Naive thymus-derived CD4-positive, alpha-beta T cell (primary cell): ENCODE results near the gene LINC01488. TPM values are rescaled to one million over a fixed set of nuclear protein-coding genes. Genes with fewer than 3 reads are reported as not detected.

Experiments
- ATAC-seq: fragments of 150-1000 bp; cut with Tn5 transposase; 2 replicates; pipeline ENCODE4 v1.10.0; 2021; ENCODE audit warnings: mild to moderate bottlenecking, moderate library complexity
- CTCF ChIA-PET: fragments of 350-600 bp; sonication (Branson Sonifier 250); formaldehyde crosslinking; loops from one replicate; lab custom pipeline; 2021; ENCODE audit warnings: antibody characterized with exemption; lab: Charles Lee
- POLR2A ChIA-PET: fragments of 350-600 bp; sonication (Branson Sonifier 250); formaldehyde crosslinking; loops from one replicate; lab custom pipeline; 2021; ENCODE audit warnings: antibody characterized with exemption, inconsistent platforms; lab: Charles Lee
- DNase-seq, 9 donors: peaks; one replicate each; pipeline versions ENCODE4 v3.0.0 to v3.0.0-alpha.2; 2020 to 2022; ENCODE audit warnings: mixed read lengths in 1 of 9
- H3K27ac ChIP-seq: one replicate; pipeline ENCODE4 v1.7.0; 2013; ENCODE audit warnings: mild to moderate bottlenecking, low read depth, low read length, moderate library complexity
- H3K27me3 ChIP-seq, 2 donors: one replicate each; pipeline ENCODE4 v1.7.0; 2013; ENCODE audit warnings: low read length in 2 of 2, mild to moderate bottlenecking in 2 of 2, moderate library complexity in 2 of 2; ENCODE audit not compliant: control insufficient read depth in 2 of 2, insufficient read depth in 2 of 2
- H3K36me3 ChIP-seq, 3 experiments: 1 replicate in 2 of 3; 2 replicates in 1 of 3; pipeline ENCODE4 v1.7.0; 2013; ENCODE audit warnings: low read length in 3 of 3, mild to moderate bottlenecking in 3 of 3, moderate library complexity in 1 of 3; ENCODE audit not compliant: insufficient read depth in 3 of 3, control insufficient read depth in 2 of 3
- H3K4me1 ChIP-seq, 2 donors: one replicate each; pipeline ENCODE4 v1.7.0; 2013; ENCODE audit warnings: low read length in 2 of 2, mild to moderate bottlenecking in 2 of 2, moderate library complexity in 1 of 2; ENCODE audit not compliant: control insufficient read depth in 2 of 2, insufficient read depth in 2 of 2
- H3K4me3 ChIP-seq: 2 replicates; pipeline ENCODE4 v1.7.0; 2013; ENCODE audit warnings: mild to moderate bottlenecking, low read length
- H3K9me3 ChIP-seq, 3 experiments: 1 replicate in 2 of 3; 2 replicates in 1 of 3; pipeline ENCODE4 v1.7.0; 2013; ENCODE audit warnings: low read length in 3 of 3; ENCODE audit not compliant: control insufficient read depth in 2 of 3
- H3K27ac Mint-ChIP-seq, 9 donors: one replicate each; pipeline ENCODE4 v1.8.0; 2020 to 2022; ENCODE audit warnings: mixed read lengths in 9 of 9, mild to moderate bottlenecking in 8 of 9, moderate library complexity in 5 of 9, inconsistent platforms in 2 of 9
- H3K27me3 Mint-ChIP-seq, 5 donors: one replicate each; pipeline ENCODE4 v1.8.0; 2021 to 2022; ENCODE audit warnings: mixed read lengths in 5 of 5, mild to moderate bottlenecking in 1 of 5
- H3K36me3 Mint-ChIP-seq, 5 donors: one replicate each; pipeline ENCODE4 v1.8.0; 2020 to 2022; ENCODE audit warnings: mixed read lengths in 5 of 5, mild to moderate bottlenecking in 3 of 5, inconsistent platforms in 1 of 5
- H3K4me1 Mint-ChIP-seq, 7 donors: one replicate each; pipeline ENCODE4 v1.8.0; 2020 to 2022; ENCODE audit warnings: mixed read lengths in 7 of 7, mild to moderate bottlenecking in 3 of 7, inconsistent platforms in 1 of 7
- H3K4me3 Mint-ChIP-seq, 10 donors: one replicate each; pipeline ENCODE4 v1.8.0; 2020 to 2022; ENCODE audit warnings: mild to moderate bottlenecking in 10 of 10, mixed read lengths in 10 of 10, moderate library complexity in 6 of 10, inconsistent platforms in 2 of 10
- H3K9me3 Mint-ChIP-seq, 11 donors: one replicate each; pipeline ENCODE4 v1.8.0; 2020 to 2022; ENCODE audit warnings: mixed read lengths in 11 of 11, mild to moderate bottlenecking in 4 of 11, inconsistent platforms in 1 of 11, moderate library complexity in 1 of 11
- intact Hi-C, 2 donors: fragments of 100-400 bp; cut with micrococcal nuclease; formaldehyde crosslinking; loops; one replicate each; pipeline ENCODE4 v1.15.1; 2023
- polyA plus RNA-seq, 2 donors: library from polyadenylated mRNA; unstranded; fragments of 300-500 nt; fragmentation: Illumina TruSeq; gene quantifications; one replicate each; pipeline ENCODE4 v1.2.3, GENCODE V29; 2021
- total RNA-seq, 6 experiments: library from RNA in 5 of 6; stranded (reverse) in 5 of 6; gene quantifications; 1 replicate in 5 of 6; 2 replicates in 1 of 6; pipeline ENCODE4 v1.2.3 and lab custom pipeline; 2021 to 2026

The LINC01488 gene
- total and polyA plus RNA-seq, 7 experiments from 2014 or later, result not detected

- H3K36me3 Mint-ChIP-seq, result no peaks in the 10 kb centered on the region
- ChIA-PET CTCF (interaction anchor here (1.1 kb wide), 1 partner anchor 52 kb away, joined by 3 read pairs; no protein-coding TSS in a partner anchor), POLR2A (no interaction called here)
- H3K27ac Mint-ChIP-seq, result no peak overlapping the region
- peaks cover 0 to 17% (median 6%) of the 10 kb centered on the region in 7 donors for H3K4me1 Mint-ChIP-seq
- H3K4me1 ChIP-seq, result peaks cover 5 to 7% of the 10 kb centered on the region in 2 donors
- peak overlapping the region in 1 of 10 donors; percentile 69 for H3K4me3 Mint-ChIP-seq
- H3K9me3 Mint-ChIP-seq, result no peaks in the 10 kb centered on the region
- intact Hi-C loops, result loop anchor here (5.0 to 10.0 kb wide), 2 partner anchors 145 to 147 kb away; partner anchors contain the start of gene MYEOV (in 1 of the 2)
- no peaks in the 10 kb centered on the region for H3K27me3 ChIP-seq
- H3K9me3 ChIP-seq, result no peaks in the 10 kb centered on the region
- H3K27ac ChIP-seq, result no peak overlapping the region
- H3K4me3 ChIP-seq, result no peak overlapping the region
- no peaks in the 10 kb centered on the region for H3K36me3 ChIP-seq
- peaks cover 0 to 9% (median 4%) of the 10 kb centered on the region in 5 donors for H3K27me3 Mint-ChIP-seq
- no peak for ATAC-seq
- DNase-seq, result no peak
These were observed 39.3 kb upstream of the LINC01488 start for GRCh38 chr11:69442012-69442806.

- ChIA-PET POLR2A (interaction anchor here (0.7 kb wide), 1 partner anchor 600 kb away, joined by 3 read pairs; no protein-coding TSS in a partner anchor), CTCF (interaction anchor here (1.1 kb wide), 1 partner anchor 52 kb away, joined by 3 read pairs; no protein-coding TSS in a partner anchor)
- Histone ChIP-seq H3K27ac (no peak overlapping the region), H3K4me1 (peaks cover 5 to 7% of the 10 kb centered on the region in 2 donors), H3K4me3 (no peak overlapping the region), H3K27me3 (no peaks in the 10 kb centered on the region), H3K9me3 (no peaks in the 10 kb centered on the region), H3K36me3 (no peaks in the 10 kb centered on the region)
- Mint-ChIP-seq H3K36me3 (no peaks in the 10 kb centered on the region), H3K27me3 (peaks cover 0 to 9% (median 4%) of the 10 kb centered on the region in 5 donors), H3K4me3 (peak overlapping the region in 4 of 10 donors; percentile 68 to 78 (median 72)), H3K9me3 (no peaks in the 10 kb centered on the region), H3K4me1 (peaks cover 0 to 17% (median 6%) of the 10 kb centered on the region in 7 donors), H3K27ac (no peak overlapping the region)
- ATAC-seq, result no peak
- intact Hi-C loops, result loop anchor here (5.0 to 10.0 kb wide), 2 partner anchors 145 to 148 kb away; partner anchors contain the start of gene MYEOV (in 1 of the 2)
- DNase-seq, result no peak
These were observed 38.7 kb upstream of the LINC01488 start for GRCh38 chr11:69442807-69443137.

GRCh38 chr11:69443138-69443967, 38.1 kb upstream of the LINC01488 start:
- Mint-ChIP-seq H3K36me3 (no peaks in the 10 kb centered on the region), H3K27me3 (peaks cover 0 to 11% (median 8%) of the 10 kb centered on the region in 5 donors), H3K9me3 (no peaks in the 10 kb centered on the region), H3K4me1 (peaks cover 0 to 17% (median 6%) of the 10 kb centered on the region in 7 donors), H3K4me3 (peak overlapping the region; percentile 16 to 78 (median 68)), H3K27ac (no peak overlapping the region)
- peaks cover 5 to 7% of the 10 kb centered on the region in 2 donors for H3K4me1 ChIP-seq
- CTCF ChIA-PET, result no interaction called here
- ATAC-seq (peak; percentile 89), DNase-seq (peak; percentile 33 to 79 (median 54))
- intact Hi-C loops, result loop anchor here (5.0 to 10.0 kb wide), 2 partner anchors 146 to 149 kb away; partner anchors contain the start of gene MYEOV (in 1 of the 2)
- H3K36me3 ChIP-seq, result no peaks in the 10 kb centered on the region
- H3K27ac ChIP-seq, result peak overlapping the region; percentile 14
- POLR2A ChIA-PET, result interaction anchor here (0.7 kb wide), 1 partner anchor 601 kb away, joined by 3 read pairs; no protein-coding TSS in a partner anchor
- no peaks in the 10 kb centered on the region for H3K27me3 ChIP-seq
- no peaks in the 10 kb centered on the region for H3K9me3 ChIP-seq
- H3K4me3 ChIP-seq, result peak overlapping the region; percentile 31

GRCh38 chr11:69443968-69444364, 37.5 kb upstream of the LINC01488 start:
- POLR2A ChIA-PET, result no interaction called here
- H3K27ac ChIP-seq, result peak overlapping the region; percentile 14

GRCh38 chr11:69444381-69445130, 36.9 kb upstream of the LINC01488 start:
- H3K4me3 Mint-ChIP-seq, result peak overlapping the region in 4 of 10 donors; percentile 58 to 76 (median 68)
- intact Hi-C loops, result loop anchor here (5.0 to 10.0 kb wide), 2 partner anchors 147 to 150 kb away; partner anchors contain the start of gene MYEOV (in 1 of the 2)

More at GRCh38 chr11:69443968-69444364, 37.5 kb upstream of the LINC01488 start:
- Mint-ChIP-seq H3K9me3 (no peaks in the 10 kb centered on the region), H3K27me3 (peaks cover 0 to 14% (median 8%) of the 10 kb centered on the region in 5 donors), H3K4me1 (peaks cover 0 to 17% (median 6%) of the 10 kb centered on the region in 7 donors), H3K4me3 (peak overlapping the region in 9 of 10 donors; percentile 36 to 78 (median 68)), H3K27ac (no peak overlapping the region), H3K36me3 (no peaks in the 10 kb centered on the region)
- intact Hi-C loops, result loop anchor here (5.0 to 10.0 kb wide), 2 partner anchors 147 to 149 kb away; partner anchors contain the start of gene MYEOV (in 1 of the 2)
- Histone ChIP-seq H3K36me3 (no peaks in the 10 kb centered on the region), H3K4me1 (peaks cover 5 to 7% of the 10 kb centered on the region in 2 donors), H3K9me3 (no peaks in the 10 kb centered on the region), H3K27me3 (no peaks in the 10 kb centered on the region), H3K4me3 (peak overlapping the region; percentile 31)
- no peak for ATAC-seq
- CTCF ChIA-PET, result interaction anchor here (0.6 kb wide), 1 partner anchor 15 kb away, joined by 4 read pairs; no protein-coding TSS in a partner anchor
- peak in 1 of 9 donors; percentile 3 for DNase-seq

More at GRCh38 chr11:69444381-69445130, 36.9 kb upstream of the LINC01488 start:
- H3K27ac Mint-ChIP-seq, result no peak overlapping the region
- Histone ChIP-seq H3K4me3 (no peak overlapping the region), H3K27me3 (no peaks in the 10 kb centered on the region), H3K36me3 (no peaks in the 10 kb centered on the region), H3K4me1 (peaks cover 5 to 7% of the 10 kb centered on the region in 2 donors), H3K27ac (no peak overlapping the region), H3K9me3 (no peaks in the 10 kb centered on the region)
- peaks cover 0 to 14% (median 8%) of the 10 kb centered on the region in 5 donors for H3K27me3 Mint-ChIP-seq
- POLR2A ChIA-PET, result no interaction called here
- H3K36me3 Mint-ChIP-seq, result no peaks in the 10 kb centered on the region
- ATAC-seq (peak; percentile 27), DNase-seq (no peak)
- CTCF ChIA-PET, result interaction anchor here (0.6 kb wide), 1 partner anchor 16 kb away, joined by 4 read pairs; no protein-coding TSS in a partner anchor
- peaks cover 0 to 17% (median 6%) of the 10 kb centered on the region in 7 donors for H3K4me1 Mint-ChIP-seq
- H3K9me3 Mint-ChIP-seq, result no peaks in the 10 kb centered on the region
